ENCODE results near the gene ADGRE3. TPM values are rescaled to one million over a fixed set of nuclear protein-coding genes. Genes with fewer than 3 reads are reported as not detected.

Gene ADGRE3, protein sequence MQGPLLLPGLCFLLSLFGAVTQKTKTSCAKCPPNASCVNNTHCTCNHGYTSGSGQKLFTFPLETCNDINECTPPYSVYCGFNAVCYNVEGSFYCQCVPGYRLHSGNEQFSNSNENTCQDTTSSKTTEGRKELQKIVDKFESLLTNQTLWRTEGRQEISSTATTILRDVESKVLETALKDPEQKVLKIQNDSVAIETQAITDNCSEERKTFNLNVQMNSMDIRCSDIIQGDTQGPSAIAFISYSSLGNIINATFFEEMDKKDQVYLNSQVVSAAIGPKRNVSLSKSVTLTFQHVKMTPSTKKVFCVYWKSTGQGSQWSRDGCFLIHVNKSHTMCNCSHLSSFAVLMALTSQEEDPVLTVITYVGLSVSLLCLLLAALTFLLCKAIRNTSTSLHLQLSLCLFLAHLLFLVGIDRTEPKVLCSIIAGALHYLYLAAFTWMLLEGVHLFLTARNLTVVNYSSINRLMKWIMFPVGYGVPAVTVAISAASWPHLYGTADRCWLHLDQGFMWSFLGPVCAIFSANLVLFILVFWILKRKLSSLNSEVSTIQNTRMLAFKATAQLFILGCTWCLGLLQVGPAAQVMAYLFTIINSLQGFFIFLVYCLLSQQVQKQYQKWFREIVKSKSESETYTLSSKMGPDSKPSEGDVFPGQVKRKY
- not detected for total RNA-seq
- long read RNA-seq = 0 reads

DNA sequence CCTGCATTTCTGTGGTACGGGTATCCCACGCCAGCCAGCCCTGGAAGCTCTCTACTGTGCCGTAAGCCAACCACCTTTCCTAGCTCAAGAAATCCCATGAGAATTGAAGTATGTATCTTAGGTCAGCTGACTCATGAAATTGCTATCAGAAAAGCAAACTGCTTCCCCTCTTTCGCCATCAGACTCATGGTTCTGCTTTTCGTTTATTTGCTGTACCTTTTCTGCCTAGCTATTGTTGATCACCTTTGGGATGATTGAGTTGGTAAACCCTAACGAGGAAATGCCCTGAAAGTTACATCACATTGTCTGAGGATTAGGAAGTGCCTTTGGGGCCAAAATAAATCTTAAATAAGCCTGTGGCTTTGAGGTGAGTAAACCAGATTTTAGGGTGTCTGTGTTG is at the start of gene ADGRE3:
Gene ADGRE3 (minus strand): TSS at position 81 of the 400 bp plus-strand sequence. CDS start 74 bp downstream, at position 7.
- ATAC-seq = no peak
- intact Hi-C loops (cut with DNase I, micrococcal nuclease) = no loop called here
- DNase-seq = no peak

GRCh38 chr19:14722127-14722526 is 47.5 kb upstream of the ADGRE3 start:
- DNase-seq = no peak
- no peak for ATAC-seq

GRCh38 chr19:14719162-14719561 is 44.5 kb upstream of the ADGRE3 start:
- DNase-seq (no peak), ATAC-seq (no peak)
- intact Hi-C loops (cut with DNase I, micrococcal nuclease) = no loop called here

More at GRCh38 chr19:14722127-14722526, 47.5 kb upstream of the ADGRE3 start:
- intact Hi-C loops (cut with DNase I, micrococcal nuclease) = no loop called here

- intact Hi-C loops (cut with DNase I, micrococcal nuclease) = no loop called here
- ATAC-seq (no peak), DNase-seq (no peak)
These were observed 44.0 kb upstream of the ADGRE3 start for GRCh38 chr19:14718522-14719116.

GRCh38 chr19:14715841-14716240 is 41.2 kb upstream of the ADGRE3 start:
- DNase-seq (no peak), ATAC-seq (no peak)
- intact Hi-C loops (cut with DNase I, micrococcal nuclease) = no loop called here

- DNase-seq (no peak), ATAC-seq (no peak)
- intact Hi-C loops (cut with DNase I, micrococcal nuclease) = no loop called here
These were observed 29.8 kb upstream of the ADGRE3 start for GRCh38 chr19:14704450-14704849.

DNA sequence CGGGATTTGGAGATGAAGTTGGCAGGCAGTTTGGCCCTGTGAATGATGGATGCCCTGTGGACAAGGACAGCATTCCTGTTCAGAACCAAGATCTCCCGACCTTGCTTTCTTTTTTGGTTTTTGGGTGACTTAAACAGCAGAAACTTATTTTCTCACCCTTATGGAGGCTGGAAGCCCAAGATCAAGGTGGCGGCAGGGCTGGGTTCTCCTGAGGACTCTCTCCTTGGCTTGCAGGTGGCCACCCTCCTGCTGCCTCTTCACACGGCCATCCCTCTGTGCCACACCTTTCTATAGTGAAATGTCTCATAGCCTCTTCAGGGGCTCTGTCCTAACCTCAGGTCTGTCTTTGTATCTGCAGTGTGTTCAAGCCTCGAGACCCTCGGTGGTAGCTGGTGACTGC is 29.2 kb upstream of the ADGRE3 start:
- no peak for ATAC-seq
- intact Hi-C loops (cut with DNase I, micrococcal nuclease) = no loop called here
- no peak for DNase-seq

- ATAC-seq = no peak
These were observed 26.2 kb upstream of the ADGRE3 start for GRCh38 chr19:14700711-14701375.

GRCh38 chr19:14699641-14700040 is 25.0 kb upstream of the ADGRE3 start:
- DNase-seq = no peak
- no peak for ATAC-seq
- intact Hi-C loops (cut with DNase I, micrococcal nuclease) = no loop called here

More at GRCh38 chr19:14700711-14701375, 26.2 kb upstream of the ADGRE3 start:
- intact Hi-C loops (cut with DNase I, micrococcal nuclease) = no loop called here
- DNase-seq = no peak

DNA sequence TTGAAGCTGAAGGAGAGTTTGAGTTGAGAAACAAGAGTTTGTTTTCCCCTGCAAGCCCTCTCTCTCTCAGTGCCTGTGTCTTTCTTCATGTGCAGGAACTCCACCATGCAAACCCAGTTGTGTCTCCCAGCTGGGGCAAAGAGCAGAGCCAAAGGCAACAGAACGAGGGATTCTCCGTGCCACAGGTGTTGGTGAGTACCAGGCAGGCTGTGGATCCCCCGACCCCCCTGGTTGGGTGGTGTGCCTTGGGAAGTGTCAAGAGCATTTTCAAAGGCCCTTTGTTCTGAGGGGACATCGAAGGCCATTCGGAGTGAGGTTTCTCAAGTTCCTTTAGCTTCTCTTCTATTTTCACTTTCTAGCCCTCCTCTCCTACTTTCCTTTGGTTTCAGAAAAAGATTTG is 20.8 kb upstream of the ADGRE3 start:
- intact Hi-C loops (cut with DNase I, micrococcal nuclease) = no loop called here
- DNase-seq = no peak
- no peak for ATAC-seq

GRCh38 chr19:14694641-14695266 is 20.1 kb upstream of the ADGRE3 start:
- DNase-seq = no peak
- ATAC-seq = no peak

DNA sequence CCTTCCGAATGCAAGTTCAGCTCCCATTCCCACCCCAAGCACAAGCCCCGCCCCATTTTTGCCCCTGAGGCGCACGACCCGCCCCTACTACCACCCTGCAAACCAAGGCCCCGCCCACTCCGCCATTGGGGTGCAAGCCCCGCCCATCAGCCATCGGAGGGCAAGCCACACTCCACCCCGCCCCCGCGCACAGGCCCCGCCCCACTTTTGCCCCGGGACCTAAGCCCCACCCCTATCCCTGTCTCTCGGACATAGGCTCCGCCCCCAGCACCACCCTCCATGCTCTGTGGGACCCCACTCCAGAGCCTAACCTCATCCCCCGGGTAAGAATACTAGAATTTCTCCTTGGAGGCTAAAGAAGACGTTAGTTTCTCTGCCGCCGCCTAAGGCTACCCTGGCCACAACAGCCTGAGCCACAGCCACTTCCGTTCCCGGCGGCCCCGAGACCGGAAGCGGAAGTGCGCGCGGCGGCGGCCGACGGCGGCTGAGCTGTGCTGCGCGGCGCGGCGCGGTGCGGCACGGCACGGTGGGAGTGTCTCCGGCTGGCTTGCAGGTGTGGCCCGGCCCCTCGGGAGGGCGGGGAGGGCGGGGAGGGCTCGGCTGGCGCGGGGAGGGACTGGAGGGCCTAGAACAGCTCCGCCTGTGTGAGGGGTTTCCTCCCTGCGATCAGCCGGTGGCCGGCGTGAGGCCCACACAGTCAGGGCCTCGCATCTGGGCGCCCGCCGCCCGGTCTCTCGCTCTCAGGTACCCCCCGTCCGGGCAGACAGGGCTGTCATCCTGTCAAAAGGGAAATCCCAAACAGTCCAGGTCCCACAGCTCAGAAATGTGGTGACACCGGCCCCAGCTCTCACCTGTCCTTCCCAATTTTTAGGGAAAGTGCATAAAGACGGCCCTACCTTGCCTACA is 15.2 kb upstream of the ADGRE3 start, which contains the start of gene ZNF333:
Gene ZNF333 (plus strand): TSS at position 451 of the 906 bp plus-strand sequence. CDS start 3,444 bp downstream, outside the sequence.
- DNase-seq = peak; percentile 97 to 100
- peak; percentile 97 for ATAC-seq
- intact Hi-C loops (cut with DNase I, micrococcal nuclease) = loop anchor here in 1 of 2 donors (5.0 kb wide), 1 partner anchor 118 kb away; the partner anchor contains the start of gene NDUFB7

More at GRCh38 chr19:14694641-14695266, 20.1 kb upstream of the ADGRE3 start:
- intact Hi-C loops (cut with DNase I, micrococcal nuclease) = no loop called here

DNA sequence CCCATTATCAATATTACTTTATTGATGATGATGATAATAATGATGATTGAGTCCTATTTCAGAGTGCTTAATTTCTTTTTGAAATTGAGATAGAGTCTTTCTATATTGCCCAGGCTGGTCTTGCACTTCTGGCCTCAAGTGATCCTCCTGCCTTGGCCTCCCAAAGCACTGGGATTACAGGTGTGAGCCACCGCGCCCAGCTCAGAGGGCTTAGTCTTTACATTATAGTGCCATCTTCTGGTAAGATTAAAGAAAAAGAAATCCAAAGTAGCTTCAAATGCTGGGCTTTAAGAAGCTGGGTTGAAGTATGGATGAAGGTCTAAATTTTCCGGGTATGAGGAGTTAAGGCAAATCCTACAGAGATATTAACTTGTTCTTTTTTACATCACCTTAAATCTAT is 11.8 kb upstream of the ADGRE3 start:
- no peak for ATAC-seq
- intact Hi-C loops (cut with DNase I, micrococcal nuclease) = loop anchor here in 1 of 2 donors (5.0 kb wide), 1 partner anchor 114 kb away; the partner anchor contains the start of gene NDUFB7
- DNase-seq = peak in 1 of 2 donors; percentile 34

GRCh38 chr19:14683439-14683838 is 8.8 kb upstream of the ADGRE3 start:
- DNase-seq (no peak), ATAC-seq (no peak)
- intact Hi-C loops (cut with DNase I, micrococcal nuclease) = no loop called here

DNA sequence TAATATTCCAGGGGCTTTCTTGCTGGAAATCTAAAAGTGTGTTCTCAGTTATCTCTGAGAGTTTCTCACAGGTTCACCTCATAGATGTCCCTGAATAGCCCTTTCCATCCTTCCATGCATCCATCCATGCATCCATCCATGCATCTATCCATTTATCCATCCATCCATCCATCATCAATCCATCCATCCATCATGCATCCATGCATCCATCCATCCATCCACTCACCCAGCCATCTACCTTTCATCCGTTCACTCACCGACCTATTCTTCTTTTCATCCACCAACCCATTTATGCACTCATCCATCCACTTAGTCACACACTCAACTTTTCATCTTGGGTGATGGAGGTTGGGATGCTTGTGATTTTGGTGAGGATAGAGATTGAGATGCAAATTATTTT is 7.4 kb upstream of the ADGRE3 start:
- DNase-seq (no peak), ATAC-seq (no peak)
- intact Hi-C loops (cut with DNase I, micrococcal nuclease) = no loop called here

DNA sequence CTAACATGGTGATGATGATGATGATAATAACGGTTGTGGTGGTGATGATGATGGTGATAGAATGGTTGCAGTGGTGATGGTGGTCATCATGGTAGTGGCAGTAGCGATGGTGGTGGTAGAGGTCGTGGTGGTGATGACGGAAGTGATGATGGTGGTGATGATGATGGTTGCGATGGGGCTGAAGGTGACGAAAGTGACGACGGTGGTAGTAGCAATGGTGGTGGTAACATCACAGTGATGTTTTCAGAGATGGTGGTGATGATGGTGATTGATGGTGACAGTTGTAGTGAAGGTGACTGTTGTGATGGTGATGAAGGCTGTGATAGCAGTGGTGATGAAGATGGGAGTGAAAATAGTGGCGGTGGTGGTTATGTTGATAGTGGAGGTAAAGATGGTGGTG is 3.6 kb upstream of the ADGRE3 start:
- intact Hi-C loops (cut with DNase I, micrococcal nuclease) = no loop called here
- DNase-seq (no peak), ATAC-seq (no peak)

DNA sequence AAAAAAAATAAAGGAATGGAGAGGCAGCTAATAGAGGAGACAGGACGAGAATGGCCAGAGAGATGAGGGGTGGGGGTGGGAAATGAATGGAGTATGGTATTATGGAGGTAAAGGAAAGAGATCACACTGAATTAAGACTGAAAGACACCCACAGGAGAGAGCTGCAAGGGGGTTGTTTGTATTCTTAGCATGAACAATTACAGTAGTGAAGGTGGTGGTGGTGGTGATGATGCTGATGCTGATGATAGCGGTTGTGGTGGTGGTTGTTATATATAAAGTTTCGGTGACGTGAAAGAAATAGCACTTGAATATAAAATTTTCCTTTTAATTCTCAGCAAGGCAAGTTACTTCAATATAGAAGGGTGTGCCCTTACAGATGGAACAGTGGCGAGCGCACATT is 2.8 kb upstream of the ADGRE3 start:
- DNase-seq (no peak), ATAC-seq (no peak)
- intact Hi-C loops (cut with DNase I, micrococcal nuclease) = no loop called here

GRCh38 chr19:14676762-14677161 is 2.1 kb upstream of the ADGRE3 start:
- intact Hi-C loops (cut with DNase I, micrococcal nuclease) = no loop called here
- ATAC-seq (no peak), DNase-seq (no peak)

Data from left colon (tissue), 2 donors.